Right ventricle myocardium inferior (tissue), 1 donor: Measurements from ENCODE around the gene FOXO3. TPM values are rescaled to one million over a fixed set of nuclear protein-coding genes. Genes with fewer than 3 reads are reported as not detected.

Source experiments
- ATAC-seq: fragments of 200-7000 bp; cut with Tn5 transposase; one replicate; pipeline ENCODE4 v1.9.1; 2020; ENCODE audit warnings: mild to moderate bottlenecking, moderate library complexity
- DNase-seq: peaks from one replicate; pipeline ENCODE4 v3.0.0; 2021; ENCODE audit errors: missing footprints
- intact Hi-C: fragments of 100-400 bp; cut with DNase I; formaldehyde crosslinking; loops from one replicate; pipeline ENCODE4 v1.11.0; 2022
- total RNA-seq: library from RNA; stranded (reverse); fragmentation: NEBNext Ultra II Directional; extraction: Animal tissue kit (Norgen Biotek cat#: 25700); gene quantifications from one replicate; pipeline ENCODE4 v1.2.1, GENCODE V29; 2021
- donor health status: DM: no; HTN: yes; CAD: no; lungs with severe emphysema.

The FOXO3 gene
- total RNA-seq, 1 donor from 2014 or later, result 32.3 TPM

DNA sequence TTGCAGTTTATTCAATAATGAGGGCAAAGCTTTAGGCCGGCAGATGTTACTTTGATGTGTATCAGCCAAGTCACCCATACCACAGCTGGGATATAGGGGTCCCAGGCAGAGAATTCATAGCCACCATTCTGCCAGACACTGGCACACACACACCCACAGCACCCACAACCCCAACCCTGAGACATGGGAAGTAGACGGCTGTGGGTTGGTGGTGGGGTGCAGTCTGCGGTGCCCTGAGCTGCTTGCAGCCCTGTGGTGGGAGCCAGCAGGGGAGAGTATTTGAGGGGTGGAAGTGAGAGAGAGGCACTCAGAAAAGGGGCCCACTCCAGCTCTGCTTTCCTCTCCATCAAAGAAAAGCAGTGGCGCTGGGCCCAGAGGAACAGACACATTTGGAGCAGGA, 125.3 kb downstream of the FOXO3 start:
- no peak for ATAC-seq
- intact Hi-C loops, result loop anchor here (5.0 kb wide), 1 partner anchor 386 kb away; no protein-coding TSS in a partner anchor
- no peak for DNase-seq

GRCh38 chr6:108686896-108687295, 126.2 kb downstream of the FOXO3 start:
- no peak for ATAC-seq
- no peak for DNase-seq
- intact Hi-C loops, result loop anchor here (5.0 kb wide), 1 partner anchor 385 kb away; no protein-coding TSS in a partner anchor

DNA sequence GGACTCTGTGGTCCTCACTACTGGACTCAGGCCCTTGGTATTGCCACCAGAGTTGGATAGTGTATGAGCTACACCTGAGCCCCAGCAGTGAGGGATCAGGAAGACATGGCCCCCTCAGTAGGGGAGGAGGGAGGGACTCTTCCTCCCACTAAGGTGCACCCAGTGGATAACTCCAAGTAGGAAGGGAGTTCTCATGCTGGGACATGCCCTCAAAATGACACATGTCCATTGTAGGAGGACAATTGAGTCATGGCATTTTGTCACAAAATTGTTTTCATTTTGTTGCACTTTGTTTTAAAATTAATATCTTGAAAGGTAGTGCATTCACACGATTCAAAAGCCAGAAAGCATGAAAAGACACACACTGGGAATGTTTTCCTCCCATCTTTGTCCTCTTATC, 127.2 kb downstream of the FOXO3 start:
- intact Hi-C loops, result loop anchor here (5.0 kb wide), 1 partner anchor 384 kb away; no protein-coding TSS in a partner anchor
- ATAC-seq, result no peak
- no peak for DNase-seq

- intact Hi-C loops, result loop anchor here (5.0 kb wide), 2 partner anchors 32 to 383 kb away; no protein-coding TSS in a partner anchor
- ATAC-seq, result peak; percentile 89
- DNase-seq, result peak; percentile 92
Measured at GRCh38 chr6:108689272-108690161, 128.8 kb downstream of the FOXO3 start.

GRCh38 chr6:108690326-108691049, 129.8 kb downstream of the FOXO3 start:
- intact Hi-C loops, result loop anchor here (5.0 kb wide), 1 partner anchor 33 kb away; no protein-coding TSS in a partner anchor

GRCh38 chr6:108693430-108694154, 132.9 kb downstream of the FOXO3 start:
- DNase-seq, result no peak
- ATAC-seq, result no peak
- intact Hi-C loops, result loop anchor here (5.0 kb wide), 1 partner anchor 36 kb away; no protein-coding TSS in a partner anchor

More at GRCh38 chr6:108690326-108691049, 129.8 kb downstream of the FOXO3 start:
- ATAC-seq (no peak), DNase-seq (no peak)

GRCh38 chr6:108694816-108695215, 134.1 kb downstream of the FOXO3 start:
- DNase-seq (no peak), ATAC-seq (no peak)
- intact Hi-C loops, result loop anchor here (5.0 kb wide), 1 partner anchor 38 kb away; no protein-coding TSS in a partner anchor

DNA sequence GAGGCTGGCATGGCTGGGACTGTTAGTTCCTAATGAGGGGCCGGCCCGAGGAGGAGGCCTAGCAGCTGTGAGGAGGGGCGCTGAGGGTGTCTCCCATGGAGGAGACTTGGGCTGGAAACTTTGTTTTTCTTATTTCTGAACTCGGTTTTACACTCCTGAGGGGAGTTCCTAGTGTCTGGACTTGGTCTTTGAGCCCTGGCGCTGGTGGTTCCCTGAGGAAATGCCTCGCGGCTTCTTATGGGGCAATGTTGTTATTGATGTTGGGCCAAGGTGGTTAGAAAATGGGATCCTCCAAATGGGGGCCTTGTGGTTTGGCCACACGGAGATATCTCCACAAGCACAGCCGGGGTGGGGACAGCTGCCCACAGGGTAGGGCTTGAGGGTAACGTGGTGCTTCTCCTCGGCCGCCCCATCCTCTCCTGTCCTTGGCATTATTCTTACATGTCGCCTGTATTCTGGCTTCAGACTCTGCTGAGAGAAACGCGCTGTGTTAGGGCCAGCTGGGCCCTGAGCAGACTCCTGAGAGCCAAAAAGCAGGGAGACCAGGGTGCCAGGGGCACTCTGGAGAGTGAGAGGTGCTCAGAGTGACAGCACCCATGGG, 136.9 kb downstream of the FOXO3 start:
- intact Hi-C loops, result no loop called here
- DNase-seq (no peak), ATAC-seq (peak; percentile 55)

DNA sequence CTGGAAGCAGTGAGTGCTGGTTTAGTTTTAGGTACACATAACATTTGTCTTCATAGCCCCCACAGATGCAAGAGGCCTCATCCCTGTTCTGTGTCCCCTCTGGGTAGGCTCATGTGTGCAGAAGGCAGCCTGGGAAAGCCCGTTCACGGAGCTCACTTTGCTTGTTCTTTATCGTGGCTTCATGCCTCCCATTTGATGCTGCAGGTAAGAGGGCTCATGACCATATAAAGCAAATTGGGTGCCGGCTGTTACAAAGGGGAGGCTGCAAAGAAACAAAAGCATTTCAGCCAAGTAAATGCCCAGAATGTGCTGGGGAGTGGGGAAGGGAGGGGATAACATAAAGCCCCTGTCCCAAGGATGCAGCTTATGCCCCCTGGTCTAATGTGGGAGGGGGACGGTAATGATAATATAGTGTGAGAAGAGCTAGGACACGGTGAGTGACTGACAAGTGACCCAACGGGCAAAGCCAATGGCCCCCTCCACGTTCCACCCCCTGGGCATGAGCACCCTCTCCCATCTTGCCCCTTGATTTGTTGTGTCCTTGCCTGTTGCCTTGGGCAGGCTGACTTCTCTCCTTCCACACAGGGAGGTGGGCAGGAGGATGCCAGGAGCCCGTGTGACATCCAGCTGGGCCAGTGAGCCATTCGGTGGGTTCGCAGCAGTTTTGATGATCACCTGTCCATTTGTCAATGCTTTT, 138.0 kb downstream of the FOXO3 start:
- intact Hi-C loops, result no loop called here
- DNase-seq, result no peak
- no peak for ATAC-seq

- ATAC-seq, result peak; percentile 76
- intact Hi-C loops, result no loop called here
- no peak for DNase-seq
Measured at GRCh38 chr6:108699290-108700041, 138.7 kb downstream of the FOXO3 start.

- ATAC-seq (no peak), DNase-seq (no peak)
- intact Hi-C loops, result no loop called here
Measured at GRCh38 chr6:108702106-108702851, 141.6 kb downstream of the FOXO3 start.

GRCh38 chr6:108706649-108707048, 145.9 kb downstream of the FOXO3 start:
- ATAC-seq, result no peak
- no peak for DNase-seq
- intact Hi-C loops, result no loop called here

DNA sequence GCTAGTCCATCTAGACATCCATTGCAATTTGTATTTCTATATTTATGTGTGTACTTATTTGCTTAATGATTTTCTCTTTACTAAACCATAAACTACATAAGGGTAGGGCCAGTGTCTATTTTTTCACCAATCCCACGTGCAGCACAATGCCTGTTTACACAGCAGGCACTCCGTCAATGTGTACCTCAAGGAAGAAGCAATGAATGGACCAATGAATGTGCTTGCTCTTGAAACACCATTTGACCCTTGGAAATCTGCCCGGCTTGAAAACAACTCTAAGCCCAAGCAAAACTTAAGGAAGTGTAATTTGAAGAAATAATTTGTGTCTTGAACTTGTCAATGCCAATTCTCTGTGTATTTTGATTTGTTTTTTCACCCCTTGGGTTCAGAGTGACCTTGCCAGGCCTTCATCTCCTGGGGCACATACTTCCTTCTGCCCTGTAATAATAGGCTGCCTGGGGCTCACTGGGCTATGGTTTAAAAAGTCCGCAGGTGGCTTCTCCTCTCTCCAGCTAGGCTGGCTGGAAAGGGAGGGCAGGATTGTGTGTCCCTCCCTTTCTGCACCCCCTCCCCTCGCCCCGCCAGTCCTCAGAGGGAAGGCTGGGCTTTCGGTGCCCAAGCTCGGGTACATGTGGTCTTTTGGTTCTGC, 146.7 kb downstream of the FOXO3 start:
- DNase-seq (no peak), ATAC-seq (no peak)
- intact Hi-C loops, result no loop called here

- intact Hi-C loops, result no loop called here
- ATAC-seq (no peak), DNase-seq (no peak)
Measured at GRCh38 chr6:108710030-108710429, 149.3 kb downstream of the FOXO3 start.

DNA sequence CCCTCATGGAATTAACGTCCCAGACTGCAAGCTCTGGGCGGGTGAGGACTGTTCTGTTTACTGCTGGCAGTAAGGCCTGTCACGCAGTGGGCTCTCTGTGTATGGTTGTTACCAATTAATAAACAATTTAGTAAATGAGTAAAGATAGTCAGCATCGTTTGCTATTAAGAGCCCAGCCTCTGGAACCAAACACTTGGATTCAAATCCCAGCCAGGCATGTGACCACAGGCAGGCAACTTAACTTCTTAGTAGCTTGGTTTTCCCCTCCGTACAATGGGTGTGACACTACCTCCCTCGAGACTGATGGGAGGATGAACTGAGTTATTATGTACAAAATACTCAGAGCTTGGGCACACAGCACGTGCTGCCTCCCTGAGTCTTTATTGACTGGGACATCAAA, 149.8 kb downstream of the FOXO3 start:
- DNase-seq, result no peak
- intact Hi-C loops, result no loop called here
- no peak for ATAC-seq

DNA sequence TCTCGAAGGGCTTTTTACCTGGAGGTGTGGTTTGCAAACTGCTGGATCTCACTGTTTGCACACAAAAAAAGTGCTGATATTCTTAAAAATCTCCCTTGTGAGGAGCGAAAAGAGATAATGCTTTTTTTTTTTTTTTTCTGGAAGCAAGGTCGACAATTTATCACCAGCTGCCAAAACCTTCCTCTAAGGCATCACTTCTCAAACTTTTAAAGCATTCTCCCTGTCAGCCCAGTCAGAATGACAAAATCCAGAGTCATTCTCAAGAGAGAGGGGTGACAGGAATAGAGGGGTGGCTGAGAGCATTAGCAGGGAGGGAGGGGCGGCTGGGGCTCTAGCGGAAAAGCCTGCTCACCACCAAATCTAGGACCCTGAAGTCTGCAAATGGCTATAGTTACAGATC, 150.4 kb downstream of the FOXO3 start:
- ATAC-seq, result no peak
- DNase-seq, result no peak
- intact Hi-C loops, result no loop called here
